GM18499 (cell line): ENCODE measurements around the gene DMBX1.

Source experiments
- ATAC-seq: cut with Tn5 transposase; IDR thresholded peaks from one replicate; pipeline ENCODE4 v1.9.1; 2021; ENCODE audit warnings: moderate number of reproducible peaks; ENCODE audit not compliant: insufficient read depth, unreplicated experiment

Gene DMBX1

DNA sequence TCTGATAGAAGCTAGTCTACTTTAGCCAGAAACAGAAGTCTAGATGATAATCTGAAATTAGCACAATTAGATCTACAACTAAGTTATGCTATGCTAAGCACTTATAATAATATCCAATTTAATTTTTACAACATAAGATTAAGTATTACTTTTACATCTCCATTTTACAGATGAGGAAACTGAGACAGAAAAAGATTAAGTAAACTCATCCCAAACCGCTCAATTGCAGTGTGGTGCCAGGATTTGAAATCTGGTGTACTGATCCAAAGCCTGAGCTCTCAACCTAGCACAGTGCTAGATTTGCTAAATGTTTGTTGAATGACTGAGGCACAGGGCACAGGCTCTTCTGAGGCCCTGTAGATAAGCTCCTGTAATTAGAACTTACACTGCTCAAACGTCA lies 48.0 kb downstream of the DMBX1 start:
- no peak for ATAC-seq

DNA sequence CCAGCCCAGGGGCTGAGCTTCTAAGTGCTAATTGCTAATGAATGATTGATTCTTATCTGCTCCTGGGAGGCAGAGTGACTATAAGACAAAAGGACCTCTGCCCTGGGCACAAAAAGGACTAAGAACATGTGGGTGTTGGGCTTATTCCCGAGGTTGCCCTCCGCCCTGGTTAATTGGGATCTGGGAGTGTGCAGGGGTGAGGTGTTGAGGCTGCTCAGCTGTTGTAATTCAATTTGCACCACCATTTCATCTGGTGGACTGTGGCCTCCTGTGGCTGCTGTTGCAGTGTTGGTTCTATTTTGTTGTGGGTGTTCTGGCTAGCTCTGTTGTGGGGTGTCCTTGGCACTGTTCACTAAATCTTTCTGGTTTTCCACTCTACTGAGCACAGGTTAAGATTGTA lies 48.5 kb downstream of the DMBX1 start:
- no peak for ATAC-seq
